NCI-H82 (cell line): ENCODE measurements around the gene ESPL1.

ENCODE experiments used
- DNase-seq: peaks from one replicate; lab custom pipeline; 2025; lab: John Stamatoyannopoulos, UW

ESPL1 gene

DNA sequence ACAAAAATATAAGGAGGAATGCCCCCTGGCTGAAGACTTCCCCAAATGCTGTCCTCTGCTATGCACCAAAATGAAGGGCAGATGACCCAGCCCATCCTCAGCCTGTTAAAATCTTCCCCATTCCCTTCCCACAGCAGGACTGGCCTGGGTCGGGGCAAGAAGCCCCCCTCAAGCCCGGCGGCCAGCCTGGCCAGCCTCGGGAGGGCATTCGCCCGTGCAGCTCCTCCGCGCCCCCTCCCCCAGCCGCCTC lies 36.5 kb upstream of the ESPL1 start:
- no peak for DNase-seq

DNA sequence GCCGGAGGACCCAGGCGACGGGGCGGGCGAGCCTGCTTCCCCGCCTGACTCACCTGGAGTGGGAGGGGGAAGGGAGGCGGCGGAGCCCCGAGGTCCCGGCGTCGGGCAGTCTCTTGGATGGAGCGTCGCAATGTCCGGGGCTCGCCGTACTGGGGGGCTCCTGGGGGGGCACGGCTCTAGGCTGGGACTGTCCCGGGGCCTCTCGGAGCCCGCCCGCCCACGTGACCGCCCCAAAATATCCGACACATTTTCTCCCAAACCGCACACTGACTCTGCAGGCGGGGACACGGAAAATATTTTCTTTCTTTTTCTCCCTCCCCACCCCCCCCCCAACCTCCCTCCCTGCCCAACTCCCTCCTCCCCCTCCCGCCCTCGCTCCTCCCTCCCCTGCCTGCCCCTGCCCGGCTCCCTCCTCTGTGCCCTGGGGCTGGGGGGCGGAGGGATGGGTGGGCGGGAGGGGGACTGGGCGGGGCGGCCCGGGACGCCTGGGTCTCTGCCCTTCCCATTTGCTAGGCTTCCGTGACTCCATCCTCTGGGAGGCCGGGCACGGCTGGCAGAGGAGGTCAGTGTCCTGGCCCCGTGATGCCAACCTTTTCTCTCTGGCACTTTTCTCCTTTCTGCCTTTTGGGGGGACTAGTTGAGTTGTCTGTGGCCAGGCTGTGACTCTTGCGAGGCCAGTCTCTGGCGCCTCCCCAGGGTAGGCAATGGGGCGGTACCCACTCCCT lies 36.0 kb upstream of the ESPL1 start, which contains the start of gene RARG:
Gene RARG, minus strand, starts transcription at position 289 of the 725 bp plus-strand sequence. CDS start 4,664 bp downstream, outside the sequence.
- no peak for DNase-seq

GRCh38 chr12:53232646-53233461 lies 35.2 kb upstream of the ESPL1 start:
- DNase-seq = no peak

- DNase-seq = no peak
Measured at GRCh38 chr12:53233671-53234121, 34.4 kb upstream of the ESPL1 start.

DNA sequence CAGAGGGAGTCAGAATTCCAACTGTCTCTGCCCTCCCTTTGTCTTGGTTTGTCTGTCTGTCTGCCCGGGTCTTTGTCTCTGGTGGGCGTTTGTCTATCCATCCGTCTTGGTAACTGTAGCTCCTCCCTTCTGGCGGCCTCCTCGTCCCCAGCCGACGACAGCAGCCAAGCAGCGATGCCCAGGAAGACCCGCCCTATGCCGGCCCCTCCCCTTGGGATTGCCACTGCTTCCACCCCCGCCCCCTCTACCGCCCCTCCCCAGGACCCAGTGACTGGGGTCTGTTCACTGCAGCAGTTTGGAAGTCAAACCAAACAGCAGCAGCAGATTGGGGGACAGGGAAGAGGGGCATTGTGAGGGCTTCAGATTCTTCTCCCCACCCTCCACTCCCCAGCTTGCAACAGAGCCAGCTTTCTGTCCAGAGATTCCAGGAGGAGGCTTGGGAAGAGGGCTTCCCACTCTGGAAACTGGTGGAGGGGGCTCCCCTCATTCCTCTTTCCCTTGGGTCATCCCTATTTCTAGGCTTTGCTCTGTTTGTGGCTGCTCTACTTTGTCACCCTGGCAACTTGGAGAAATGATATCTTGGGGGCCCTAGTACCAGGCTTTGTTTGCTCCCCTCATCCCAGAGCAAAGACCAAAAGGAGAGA lies 33.7 kb upstream of the ESPL1 start:
- DNase-seq = peak; percentile 83

GRCh38 chr12:53235164-53235563 lies 32.9 kb upstream of the ESPL1 start:
- peak; percentile 60 for DNase-seq

DNA sequence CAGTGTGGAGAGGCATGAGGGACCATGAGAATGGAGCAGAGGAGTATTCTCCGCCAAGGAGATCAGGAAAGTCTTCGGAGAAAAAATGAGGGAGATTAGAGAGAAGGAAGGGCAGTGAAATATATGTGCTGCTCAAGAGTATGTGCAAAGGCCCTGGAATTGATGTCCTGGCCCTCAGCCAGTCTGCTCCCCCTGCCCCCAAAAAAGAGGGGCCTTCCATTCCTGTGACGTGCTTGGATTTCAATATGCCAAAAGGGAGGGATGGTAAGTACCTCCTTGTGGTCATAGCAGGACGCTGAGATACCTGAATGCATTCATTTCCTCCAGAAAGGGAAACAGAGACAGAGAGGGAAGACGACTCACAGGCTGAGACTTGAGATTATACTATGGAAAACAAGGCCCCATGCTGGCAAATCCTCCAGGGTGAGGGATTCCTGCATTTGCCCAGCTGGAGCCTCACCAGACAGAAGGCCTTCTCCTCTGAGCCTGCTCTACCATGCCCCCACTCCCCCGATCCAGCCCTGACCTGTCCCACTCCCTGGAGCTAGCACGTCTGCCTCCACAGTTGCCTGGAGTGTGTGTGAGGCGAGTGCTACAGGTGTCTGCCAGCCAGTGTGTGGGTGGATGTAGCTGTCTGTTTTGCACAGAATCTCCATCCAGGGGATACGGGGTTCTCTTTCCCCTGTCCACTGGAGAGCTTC lies 32.2 kb upstream of the ESPL1 start:
- peak; percentile 45 for DNase-seq

GRCh38 chr12:53236443-53237111 lies 31.5 kb upstream of the ESPL1 start:
- no peak for DNase-seq

DNA sequence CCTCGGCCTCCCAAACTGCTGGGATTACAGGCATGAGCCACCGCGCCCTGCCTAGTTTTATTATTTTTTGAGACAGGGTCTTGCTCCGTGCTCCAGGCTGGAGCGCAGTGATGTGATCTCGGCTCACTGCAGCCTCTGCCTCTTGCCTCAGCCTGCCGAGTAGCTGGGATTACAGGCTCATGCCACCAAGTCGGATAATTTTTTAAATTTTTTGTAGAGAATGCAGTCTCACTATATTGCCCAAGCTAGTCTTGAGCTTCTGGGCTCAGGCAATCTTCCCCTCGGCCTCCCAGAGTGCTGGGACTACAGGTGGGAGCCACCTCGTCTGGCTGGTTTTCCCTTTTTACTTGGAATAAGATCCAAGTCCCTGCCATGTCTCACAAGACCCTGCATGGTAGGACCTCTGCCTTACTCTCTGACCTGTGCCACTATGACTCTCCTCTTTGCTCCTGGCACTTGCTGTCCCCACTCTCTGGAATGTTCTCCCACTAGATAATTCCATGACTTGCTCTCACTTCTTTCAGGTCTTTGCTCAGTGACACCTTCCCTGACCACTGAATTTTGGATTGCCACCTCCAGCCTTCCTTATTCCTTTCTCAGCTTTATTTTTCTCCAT lies 28.3 kb upstream of the ESPL1 start:
- DNase-seq = no peak

- DNase-seq = peak; percentile 91
Measured at GRCh38 chr12:53241623-53242412, 26.3 kb upstream of the ESPL1 start.

DNA sequence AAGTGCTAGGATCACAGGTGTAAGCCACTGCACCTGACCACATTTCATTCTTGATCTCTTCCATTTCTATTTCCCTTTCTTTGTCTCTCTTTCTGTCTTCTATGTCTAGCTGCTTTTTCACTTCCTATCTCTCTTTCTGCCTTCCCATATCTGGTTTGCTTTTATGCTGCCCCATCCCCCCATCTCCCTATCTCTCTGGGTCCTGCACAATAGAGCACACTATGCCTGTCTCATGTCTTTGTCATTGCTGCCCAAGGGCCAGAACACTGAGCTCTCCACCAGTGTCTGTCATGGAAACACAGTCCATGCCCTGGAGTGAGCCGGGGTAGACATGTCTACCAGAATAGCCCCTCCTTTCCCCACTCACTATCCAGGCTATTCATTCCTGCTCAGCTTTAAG lies 23.8 kb upstream of the ESPL1 start:
- no peak for DNase-seq

DNA sequence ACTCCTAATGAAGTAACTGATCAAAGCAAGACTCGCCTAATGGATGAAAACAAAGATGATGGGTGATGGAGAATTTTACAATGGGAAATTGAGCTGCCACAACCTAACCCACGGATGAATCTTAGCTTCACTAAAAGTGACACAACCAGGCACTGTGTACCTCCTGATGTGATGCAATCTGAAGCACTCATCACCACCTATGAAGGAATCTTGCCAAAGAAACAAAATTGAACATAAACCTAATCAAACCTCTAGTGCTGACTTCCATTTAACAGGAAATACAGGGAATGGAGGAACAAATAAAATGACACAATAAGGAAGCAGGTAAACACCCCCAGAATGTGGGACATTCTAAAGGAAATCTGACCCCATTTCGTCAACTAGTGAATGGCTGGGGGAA lies 22.8 kb upstream of the ESPL1 start:
- DNase-seq = no peak

- peak; percentile 88 for DNase-seq
Measured at GRCh38 chr12:53251477-53252348, 16.4 kb upstream of the ESPL1 start.

GRCh38 chr12:53252349-53252916 lies 15.7 kb upstream of the ESPL1 start:
- DNase-seq = no peak

DNA sequence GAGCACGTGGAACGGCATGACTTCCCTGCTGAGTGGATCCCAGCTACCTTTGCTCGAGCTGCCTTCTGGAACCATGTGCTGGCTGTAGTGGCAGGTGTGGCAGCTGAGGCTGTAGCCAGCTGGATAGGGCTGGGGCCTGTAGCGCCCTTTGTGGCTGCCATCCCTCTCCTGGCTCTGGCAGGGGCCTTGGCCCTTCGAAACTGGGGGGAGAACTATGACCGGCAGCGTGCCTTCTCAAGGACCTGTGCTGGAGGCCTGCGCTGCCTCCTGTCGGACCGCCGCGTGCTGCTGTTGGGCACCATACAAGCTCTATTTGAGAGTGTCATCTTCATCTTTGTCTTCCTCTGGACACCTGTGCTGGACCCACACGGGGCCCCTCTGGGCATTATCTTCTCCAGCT lies 14.8 kb upstream of the ESPL1 start:
- no peak for DNase-seq

- no peak for DNase-seq
Measured at GRCh38 chr12:53254816-53255545, 13.1 kb upstream of the ESPL1 start.

- DNase-seq = no peak
Measured at GRCh38 chr12:53255996-53256395, 12.1 kb upstream of the ESPL1 start.
